C1 segment of cervical spinal cord (tissue), 14 donors: ENCODE results near the gene SLC5A5.
A peak's percentile ranks its signal among the peaks of the same experiment; 100 is the strongest.

Source experiments
- DNase-seq, 14 donors: peaks; one replicate each; lab custom pipeline; 2025; lab: John Stamatoyannopoulos, UW

SLC5A5 gene

GRCh38 chr19:17871878-17872250, at the start of gene SLC5A5:
SLC5A5 (plus strand) TSS chr19:17871945; CDS start chr19:17872320, 375 bp downstream.
- no peak for DNase-seq

- DNase-seq: no peak
These were observed 47.4 kb upstream of the SLC5A5 start for GRCh38 chr19:17824339-17824738.

DNA sequence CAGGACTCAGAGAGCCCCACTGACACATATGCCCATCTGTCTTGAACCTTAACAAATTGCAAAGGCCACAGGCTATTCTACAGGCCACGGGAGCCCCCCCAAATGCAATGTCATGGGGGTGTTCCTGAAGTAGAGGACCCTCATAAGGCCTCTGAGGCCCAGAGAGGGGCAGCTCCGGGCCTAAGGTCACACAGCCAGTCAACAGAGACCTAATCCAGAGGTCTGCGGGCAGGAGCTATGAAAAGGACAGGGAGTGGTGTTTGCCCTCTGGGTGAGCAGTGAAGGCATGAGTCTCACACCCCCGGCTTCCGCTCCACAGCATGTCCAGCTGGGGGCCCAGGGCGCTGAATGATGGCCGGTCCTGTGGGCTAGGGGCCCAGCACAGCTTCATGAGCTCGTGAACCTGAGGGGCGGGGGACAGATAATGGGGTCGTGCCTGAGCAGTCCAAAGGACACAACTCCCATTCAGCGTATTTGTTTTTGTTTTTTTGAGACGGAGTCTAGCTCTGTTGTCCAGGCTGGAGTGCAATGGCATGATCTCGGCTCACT, 45.2 kb upstream of the SLC5A5 start:
- no peak for DNase-seq

DNA sequence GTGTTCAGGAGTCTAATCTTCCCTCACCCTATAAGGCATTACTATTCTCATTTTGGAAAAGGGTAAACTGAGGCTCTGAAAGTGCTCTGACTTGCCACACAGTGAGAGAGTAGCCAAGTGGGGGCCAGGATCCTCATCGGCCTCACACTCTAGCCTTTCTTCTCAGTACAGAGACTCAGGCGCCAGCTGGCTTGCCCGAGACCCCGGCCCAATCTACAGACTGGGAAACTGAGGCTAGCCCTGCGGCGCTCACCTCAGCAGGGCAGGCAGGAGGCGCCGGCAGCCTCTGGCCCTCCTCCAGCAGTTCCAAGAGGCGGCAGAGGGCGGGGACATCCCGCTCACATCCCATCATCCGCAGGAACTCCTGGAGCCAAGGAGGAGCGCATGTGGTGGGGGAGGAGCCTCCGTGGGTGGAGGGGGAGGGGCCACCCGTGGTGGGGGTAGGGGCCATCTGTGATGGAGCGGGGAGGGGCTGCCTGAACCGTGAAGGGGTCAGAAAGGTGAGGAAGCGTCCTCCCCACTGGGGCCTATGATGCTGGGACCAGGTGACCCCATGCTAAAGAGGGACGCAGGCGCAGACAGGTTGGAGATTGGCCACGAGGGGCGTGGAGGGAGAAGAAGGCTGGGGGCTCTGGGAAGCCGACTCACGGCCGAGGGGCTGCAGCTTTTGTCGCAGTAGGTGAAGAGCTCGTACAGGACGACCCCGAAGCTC, 41.7 kb upstream of the SLC5A5 start:
- peak in 2 of 14 donors; percentile 23 to 78 for DNase-seq

DNA sequence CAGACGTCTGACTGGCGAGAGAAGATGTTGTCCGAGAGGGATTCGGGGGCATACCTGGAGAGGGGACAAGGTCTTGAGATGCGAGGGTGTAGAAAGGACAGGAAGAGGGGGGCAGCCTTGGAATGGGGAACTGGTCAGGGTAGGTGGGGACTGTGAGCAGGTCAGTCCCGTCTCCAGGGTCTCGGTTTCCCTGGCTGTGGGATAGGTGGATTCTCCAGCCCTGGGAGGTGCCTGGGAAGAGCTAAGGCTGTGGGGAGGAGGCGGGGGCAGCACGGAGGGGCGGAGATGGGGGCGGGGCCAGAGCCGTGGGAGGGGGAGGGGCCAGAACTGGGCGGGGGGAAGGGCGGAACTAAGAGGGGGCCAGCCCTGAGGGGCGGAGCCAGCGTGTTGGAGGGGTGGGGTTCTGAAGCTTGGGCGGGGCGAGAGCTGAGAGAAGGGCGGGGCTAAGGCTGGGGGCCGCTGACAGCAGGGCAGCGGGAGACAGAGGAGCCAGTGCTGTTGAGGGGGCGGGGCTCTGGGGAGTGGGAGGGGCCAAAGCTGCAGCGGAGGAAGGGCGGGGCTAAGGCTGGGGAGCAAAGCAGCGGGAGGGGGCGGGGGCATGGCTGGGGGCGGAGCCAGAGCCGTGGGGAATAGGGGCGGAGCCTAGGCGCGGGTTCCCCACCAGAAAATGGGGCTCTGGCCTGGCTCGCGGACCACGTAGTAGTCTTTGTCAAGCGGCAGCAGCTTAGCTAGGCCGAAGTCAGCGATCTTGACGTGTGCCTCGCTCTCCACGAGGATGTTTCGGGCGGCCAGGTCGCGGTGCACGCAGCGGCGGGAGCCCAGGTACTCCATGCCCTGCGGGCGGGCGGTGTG, 41.0 kb upstream of the SLC5A5 start:
- DNase-seq: peak in 4 of 14 donors; percentile 21 to 99 (median 48)

GRCh38 chr19:17831419-17831888, 40.3 kb upstream of the SLC5A5 start:
- no peak for DNase-seq

DNA sequence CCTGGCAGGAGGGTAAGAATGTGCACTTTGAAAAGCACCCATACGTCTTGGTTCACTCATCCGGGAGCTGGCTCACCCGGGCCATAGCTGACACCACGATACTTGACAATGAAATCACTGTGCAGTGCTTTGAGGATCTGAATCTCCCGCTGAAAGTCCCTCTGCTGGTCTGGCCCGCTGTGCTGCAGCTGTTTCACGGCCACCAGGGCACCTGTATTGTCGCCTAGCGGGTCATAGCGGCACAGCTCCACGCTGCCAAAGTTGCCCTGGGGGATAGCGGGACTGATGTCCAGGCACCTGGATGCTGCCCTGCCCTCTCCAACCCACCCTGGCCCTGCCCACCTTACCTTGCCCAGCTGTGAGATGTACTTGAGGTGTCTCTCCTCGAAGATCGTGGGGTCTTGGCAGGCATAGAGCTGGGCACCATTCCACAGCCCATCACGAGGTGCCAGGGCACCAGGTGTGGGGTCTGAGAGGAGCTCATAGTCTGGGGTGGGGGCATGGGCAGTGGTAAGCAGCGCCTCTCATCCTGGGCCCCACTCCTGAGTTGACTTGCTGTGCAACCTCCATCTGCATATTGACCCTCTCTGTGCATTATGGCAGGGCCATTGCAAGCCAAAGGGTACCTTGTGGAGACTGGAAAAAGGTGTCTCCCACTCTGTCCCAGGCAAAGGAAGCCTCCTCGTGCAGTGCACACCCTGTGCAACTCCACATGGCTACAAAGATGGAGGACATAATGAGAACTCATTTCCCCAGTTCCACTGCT, 39.1 kb upstream of the SLC5A5 start:
- no peak for DNase-seq

DNA sequence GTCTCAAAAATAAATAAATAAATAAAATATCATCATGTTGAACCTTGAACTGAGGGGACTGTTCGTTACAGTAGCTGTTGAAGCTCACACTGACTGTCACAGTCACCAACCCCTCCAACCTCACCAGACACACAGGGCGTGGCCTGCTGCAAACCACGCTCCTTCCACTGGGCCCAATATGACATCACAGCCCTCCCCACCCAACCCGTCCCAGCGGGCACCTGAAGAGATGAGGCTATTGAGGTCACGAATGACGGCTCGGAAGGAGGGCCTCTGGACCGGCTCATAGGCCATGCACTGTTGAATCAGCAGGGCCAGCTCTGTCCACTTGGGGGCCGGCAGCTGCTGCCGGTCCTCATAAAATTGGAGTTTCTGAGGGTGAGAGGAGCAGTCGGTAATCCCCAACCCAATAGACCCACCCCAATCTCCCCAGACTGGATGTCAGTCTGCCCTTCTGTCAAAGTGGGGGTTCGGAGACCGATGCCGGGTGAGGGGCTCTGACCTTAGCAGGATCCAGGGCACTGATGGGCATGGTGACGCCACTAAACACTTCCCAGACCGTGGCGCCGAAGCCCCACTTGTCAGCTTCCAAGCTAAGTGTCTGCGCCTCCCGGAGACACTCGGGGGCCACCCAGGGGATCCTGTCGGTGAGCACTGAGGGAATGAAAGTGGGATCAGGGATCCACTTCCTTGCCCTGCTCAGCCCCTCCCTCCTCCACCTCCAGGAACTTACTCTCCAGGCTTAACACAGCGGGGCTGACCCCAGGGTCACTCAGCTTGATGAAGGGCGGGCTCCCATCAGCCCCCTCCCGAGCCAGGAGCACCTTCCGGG, 37.2 kb upstream of the SLC5A5 start:
- DNase-seq: no peak

- DNase-seq: no peak
These were observed 36.4 kb upstream of the SLC5A5 start for GRCh38 chr19:17835182-17836006.

DNA sequence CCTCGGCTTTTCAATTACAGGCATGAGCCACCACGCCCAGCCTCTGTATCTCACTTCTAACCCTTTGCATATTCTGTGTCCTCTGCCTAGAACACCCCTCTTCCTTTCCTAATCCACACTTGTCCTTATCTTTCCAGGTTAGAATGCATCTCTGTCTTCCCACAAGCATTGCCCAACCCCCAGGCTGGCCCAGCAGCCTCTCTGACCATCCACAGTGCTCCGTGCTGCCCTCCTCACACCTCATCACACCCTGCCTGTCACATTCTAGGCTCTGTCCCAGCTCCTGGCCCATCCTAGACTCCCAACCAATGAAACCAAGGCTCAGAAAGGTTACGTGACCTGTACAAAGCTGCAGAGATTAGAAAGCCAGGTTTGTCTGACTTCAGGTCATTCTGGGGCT, 35.2 kb upstream of the SLC5A5 start:
- DNase-seq: no peak

GRCh38 chr19:17837972-17838371, 33.8 kb upstream of the SLC5A5 start:
- DNase-seq: no peak

GRCh38 chr19:17840019-17840418, 31.7 kb upstream of the SLC5A5 start:
- no peak for DNase-seq

GRCh38 chr19:17841371-17841809, 30.4 kb upstream of the SLC5A5 start:
- peak in 1 of 14 donors; percentile 23 for DNase-seq

DNA sequence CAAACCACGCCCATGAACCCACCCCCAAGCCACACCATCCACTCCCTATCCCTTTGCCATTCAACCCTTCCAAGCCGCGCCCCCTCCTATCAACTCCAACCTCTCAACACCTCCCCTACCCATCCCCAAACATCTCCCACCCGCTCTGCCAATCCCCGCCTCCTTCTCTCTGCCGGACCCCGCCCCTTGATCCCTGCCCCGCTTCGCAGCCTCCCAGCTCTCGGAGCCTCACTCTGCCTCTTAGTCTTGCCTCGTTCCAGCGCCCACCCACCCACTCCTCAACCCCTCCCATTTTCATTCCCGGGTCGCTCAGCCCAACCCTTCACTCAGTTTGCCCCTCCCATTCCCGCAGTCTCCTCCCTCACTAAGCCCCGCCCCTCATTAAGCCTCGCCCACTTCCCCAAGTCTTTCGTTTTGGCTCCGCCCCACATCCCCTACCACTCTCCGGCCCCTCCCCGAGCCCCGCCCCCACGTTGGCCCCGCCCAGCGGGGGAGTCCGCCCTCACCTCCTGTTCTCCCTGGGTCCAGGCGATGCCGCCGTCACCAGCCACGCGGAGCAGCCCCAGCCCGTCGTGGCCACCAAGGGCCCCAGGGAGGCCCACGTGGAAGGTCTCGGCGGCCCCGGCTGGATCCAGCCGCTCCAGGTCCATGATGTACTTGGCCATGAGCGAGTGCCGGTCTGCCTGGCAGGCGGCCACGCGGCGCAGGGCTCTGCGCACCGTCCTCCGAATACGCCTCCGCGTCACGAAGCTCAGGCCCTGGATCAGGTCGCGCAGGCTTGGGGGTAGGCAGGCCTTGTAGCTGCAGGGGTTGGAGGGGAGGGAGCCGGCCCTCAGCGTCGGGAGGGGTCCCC, 29.7 kb upstream of the SLC5A5 start:
- DNase-seq: peak in 4 of 14 donors; percentile 8 to 91 (median 34)

- DNase-seq: no peak
These were observed 29.0 kb upstream of the SLC5A5 start for GRCh38 chr19:17842663-17843291.

GRCh38 chr19:17843292-17843827, 28.4 kb upstream of the SLC5A5 start:
- DNase-seq: no peak

DNA sequence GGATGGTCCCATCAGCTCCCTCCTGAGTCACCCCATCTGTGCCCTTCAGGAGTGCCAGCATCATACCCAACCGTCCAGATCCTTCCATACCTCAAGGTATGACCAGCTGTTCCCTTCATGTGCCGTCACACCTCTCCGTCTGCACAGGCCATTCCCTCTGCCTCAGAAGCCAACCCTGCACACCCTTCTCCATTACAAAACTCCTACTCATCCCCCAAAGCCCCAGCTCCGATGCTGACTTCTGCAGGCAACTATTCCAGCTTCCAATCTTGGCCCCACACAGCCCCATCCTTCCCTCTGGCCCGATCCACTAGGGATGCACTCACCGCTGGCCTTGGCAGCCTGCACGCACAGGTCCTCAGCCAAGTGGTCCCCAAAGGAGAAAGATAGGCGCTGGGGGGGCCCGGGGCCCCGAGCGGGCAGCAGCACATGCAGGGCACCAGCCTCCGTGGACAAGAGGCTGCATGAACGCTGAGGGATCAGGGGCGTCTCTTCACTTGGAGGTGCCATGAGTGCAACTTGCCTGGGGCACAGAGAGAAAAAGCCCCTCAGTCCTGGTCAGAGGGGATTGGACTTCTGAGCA, 27.7 kb upstream of the SLC5A5 start:
- DNase-seq: no peak

DNA sequence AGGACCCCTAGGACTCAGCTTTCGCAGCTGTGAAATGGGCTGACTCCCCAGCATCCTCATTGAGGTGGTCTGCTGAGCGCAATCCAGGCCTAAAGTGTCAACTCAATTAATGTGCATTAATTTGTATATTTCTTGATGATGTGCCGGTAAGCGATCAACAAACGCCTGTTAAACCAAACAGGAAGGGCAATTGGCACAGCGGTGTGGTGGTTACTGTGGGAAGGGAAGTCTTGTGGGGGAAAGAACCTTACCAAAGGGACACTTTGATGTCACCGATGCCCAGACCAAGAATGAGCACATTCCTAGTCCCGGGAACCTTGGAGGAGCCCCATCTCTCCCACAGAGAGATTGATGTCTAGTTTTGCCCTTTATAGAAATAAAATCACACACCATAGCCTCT, 25.6 kb upstream of the SLC5A5 start:
- DNase-seq: no peak
